Pancreas (tissue), 10 donors: ENCODE results near the gene KNL1. TPM values are rescaled to one million over a fixed set of nuclear protein-coding genes. Genes with fewer than 3 reads are reported as not detected.
A peak's percentile ranks its signal among the peaks of the same experiment; 100 is the strongest.

Experiments
- ATAC-seq, 4 donors: fragments of 200-7000 bp; cut with Tn5 transposase; one replicate each; pipeline versions ENCODE4 v1.8.0 to v1.9.1; 2020; ENCODE audit warnings: mild to moderate bottlenecking in 4 of 4, moderate library complexity in 4 of 4
- DNase-seq, 6 donors: peaks; one replicate each; pipeline ENCODE4 v3.0.0-alpha.2; 2020
- FAIRE-seq: peaks from 2 replicates; lab custom pipeline; 2012; peaks lifted over from hg19 to GRCh38; lab: Jason Lieb, UNC
- H3K27ac ChIP-seq, 4 donors: fragments of 200-600 bp; sonication (generic); 1 replicate in 3 of 4; 2 replicates in 1 of 4; pipeline versions ENCODE4 v1.5.0 to v1.8.0; 2020
- H3K27me3 ChIP-seq, 4 donors: fragments of 200-600 bp; one replicate each; pipeline ENCODE4 v1.8.0; 2021
- H3K36me3 ChIP-seq, 3 donors: fragments of 200-600 bp; sonication (generic) in 1 of 3; one replicate each; pipeline versions ENCODE4 v1.5.0 to v1.8.0; 2020 to 2021
- H3K4me1 ChIP-seq, 3 donors: fragments of 200-600 bp; one replicate each; pipeline ENCODE4 v1.8.0; 2021
- H3K4me3 ChIP-seq, 4 donors: fragments of 200-600 bp; sonication (generic) in 2 of 4; one replicate each; pipeline versions ENCODE4 v1.5.0 to v1.8.0; 2020 to 2021
- H3K9me3 ChIP-seq, 4 donors: fragments of 200-600 bp; one replicate each; pipeline ENCODE4 v1.8.0; 2021
- whole genome bisulfite sequencing, 2 donors: extraction: QIAGEN DNeasy Blood & Tissue Kit; methylation state at CpG; one replicate each; pipeline ENCODE4 v1.1.7; 2013; 5-methylcytosine and 5-hydroxymethylcytosine counted together
- intact Hi-C, 3 donors: fragments of 100-400 bp; cut with DNase I; formaldehyde crosslinking; loops; one replicate each; pipeline versions ENCODE4 v1.11.1 to v1.14.2; 2022
- polyA plus RNA-seq, 2 donors: library from polyadenylated mRNA; stranded (reverse); fragments of 200-250 nt; gene quantifications; one replicate each; pipeline ENCODE4 v1.2.3, GENCODE V29; 2013
- total RNA-seq, 6 donors: library from RNA; stranded (reverse); fragmentation: NEBNext Ultra II Directional in 4 of 6; extraction: Animal tissue kit (Norgen Biotek cat#: 25700) in 4 of 6; gene quantifications; one replicate each; pipeline versions ENCODE4 v1.2.1 to v1.2.4, GENCODE V29; 2021 to 2023
- TF ChIP-seq, protein P1 (sequence below), 4 donors: fragments of 200-600 bp; sonication (generic) in 3 of 4; IDR thresholded peaks; one replicate each; pipeline versions ENCODE4 v1.5.0 to v1.8.0; 2021; ENCODE audit warnings: antibody characterized with exemption in 4 of 4
- donor health status: healthy with polysubstance abuse.
- donor health status: DM: no; HTN: no; CAD: no; lungs with moderate emphysema.
- donor health status: DM: no; HTN: no; CAD: no.
- donor health status: control.
- donor health status: control.
- donor health status: Bipolar disorder and iron deficiency.
- donor health status: DM: yes; HTN: yes; CAD: no.
- donor health status: DM: no; HTN: no; CAD: no.
- donor health status: DM: no; HTN: no; CAD: no.
- donor health status: DM: yes; HTN: yes; CAD: no.

The KNL1 gene
- total and polyA plus RNA-seq, 8 donors = 0.02 to 0.90 (median 0.29) TPM

DNA sequence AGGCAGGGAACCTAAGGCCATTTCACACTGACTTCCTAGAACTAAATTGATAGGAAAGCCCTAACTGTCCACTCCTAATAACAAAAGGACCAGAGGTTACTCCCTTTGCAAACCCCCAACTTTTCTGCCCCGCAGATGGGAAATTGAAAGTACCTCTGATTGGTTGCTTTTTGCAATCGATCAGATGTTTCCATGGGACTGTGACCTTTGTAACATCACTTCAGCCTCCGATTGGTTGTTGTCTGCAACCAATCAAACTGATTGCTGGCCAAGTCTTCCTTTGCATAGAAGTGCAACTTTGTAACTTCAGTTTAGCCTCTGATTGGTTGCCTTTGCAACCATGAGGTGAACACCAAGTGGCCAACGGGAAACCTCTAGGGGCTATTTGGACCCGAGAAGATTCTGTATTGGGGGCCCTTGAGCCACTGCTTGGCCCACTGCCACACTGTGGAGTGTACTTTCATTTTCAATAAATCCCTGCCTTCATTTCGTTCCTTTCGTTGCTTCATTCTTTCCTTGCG, 11.3 kb upstream of the KNL1 start:
- intact Hi-C loops = no loop called here
- 47 to 54% methylated on average over 8 of the region's 8 CpGs for WGBS, 2 donors
- no peaks in the 10 kb centered on the region for H3K27me3 ChIP-seq
- no peaks in the 10 kb centered on the region for H3K36me3 ChIP-seq
- H3K27ac ChIP-seq = peak overlapping the region in 1 of 4 donors; percentile 23
- FAIRE-seq = no peak
- TF ChIP-seq, protein P1, sequence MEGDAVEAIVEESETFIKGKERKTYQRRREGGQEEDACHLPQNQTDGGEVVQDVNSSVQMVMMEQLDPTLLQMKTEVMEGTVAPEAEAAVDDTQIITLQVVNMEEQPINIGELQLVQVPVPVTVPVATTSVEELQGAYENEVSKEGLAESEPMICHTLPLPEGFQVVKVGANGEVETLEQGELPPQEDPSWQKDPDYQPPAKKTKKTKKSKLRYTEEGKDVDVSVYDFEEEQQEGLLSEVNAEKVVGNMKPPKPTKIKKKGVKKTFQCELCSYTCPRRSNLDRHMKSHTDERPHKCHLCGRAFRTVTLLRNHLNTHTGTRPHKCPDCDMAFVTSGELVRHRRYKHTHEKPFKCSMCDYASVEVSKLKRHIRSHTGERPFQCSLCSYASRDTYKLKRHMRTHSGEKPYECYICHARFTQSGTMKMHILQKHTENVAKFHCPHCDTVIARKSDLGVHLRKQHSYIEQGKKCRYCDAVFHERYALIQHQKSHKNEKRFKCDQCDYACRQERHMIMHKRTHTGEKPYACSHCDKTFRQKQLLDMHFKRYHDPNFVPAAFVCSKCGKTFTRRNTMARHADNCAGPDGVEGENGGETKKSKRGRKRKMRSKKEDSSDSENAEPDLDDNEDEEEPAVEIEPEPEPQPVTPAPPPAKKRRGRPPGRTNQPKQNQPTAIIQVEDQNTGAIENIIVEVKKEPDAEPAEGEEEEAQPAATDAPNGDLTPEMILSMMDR (IDR thresholded peaks at IDR 0.05) = no peak
- H3K4me1 ChIP-seq = no peaks in the 10 kb centered on the region
- DNase-seq = peak in 3 of 6 donors; percentile 30 to 51 (median 42)
- no peaks in the 10 kb centered on the region for H3K9me3 ChIP-seq
- peak overlapping the region in 2 of 4 donors; percentile 30 to 37 for H3K4me3 ChIP-seq
- ATAC-seq = peak; percentile 89 to 93 (median 92)

DNA sequence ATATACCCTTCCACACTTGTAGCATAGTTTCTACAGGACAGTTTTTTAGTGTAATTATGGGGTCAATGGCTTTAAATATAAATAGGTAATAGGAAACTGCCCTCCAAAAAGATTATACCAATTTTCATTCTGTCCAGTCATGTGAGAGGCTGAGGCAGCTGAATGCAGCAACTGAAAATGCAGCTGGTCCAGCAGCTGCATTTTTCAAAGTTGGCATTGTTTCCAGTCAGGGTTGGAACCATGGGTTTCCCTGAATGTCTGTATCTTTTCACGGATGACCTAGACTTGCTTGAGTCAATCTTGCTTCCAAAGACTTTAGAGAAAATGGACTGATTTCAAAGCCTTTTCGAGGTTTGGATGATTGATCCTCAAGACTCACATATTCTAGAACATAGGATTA, 9.9 kb upstream of the KNL1 start:
- no peak for FAIRE-seq

DNA sequence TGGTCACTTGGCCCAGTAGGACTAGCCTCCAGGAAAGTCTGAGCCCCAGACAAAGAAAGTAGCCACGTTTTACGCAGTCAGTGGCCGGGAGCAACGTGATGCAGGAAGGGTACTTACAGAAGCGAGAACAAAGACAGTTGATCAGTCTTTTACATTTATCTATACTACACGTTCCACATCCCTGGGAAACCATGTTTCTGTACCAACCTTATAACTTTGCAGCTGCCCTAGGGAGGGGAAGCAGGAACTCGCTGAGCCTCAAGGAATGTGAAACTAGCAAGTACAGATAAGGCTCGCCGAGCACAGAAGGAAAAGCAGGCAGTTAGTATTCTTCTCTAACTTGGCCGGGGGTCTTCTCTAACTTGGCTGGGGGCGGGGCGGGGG, 3.4 kb upstream of the KNL1 start:
- Histone ChIP-seq H3K36me3 (no peaks in the 10 kb centered on the region), H3K27me3 (no peaks in the 10 kb centered on the region), H3K27ac (no peak overlapping the region), H3K4me3 (no peak overlapping the region), H3K4me1 (peaks cover 3 to 8% (median 7%) of the 10 kb centered on the region in 3 donors), H3K9me3 (no peaks in the 10 kb centered on the region)
- 52 to 64% methylated on average over 12 of the region's 12 CpGs for WGBS, 2 donors
- FAIRE-seq (no peak), ATAC-seq (no peak), DNase-seq (no peak)
- intact Hi-C loops = no loop called here
- TF ChIP-seq, protein P1 (IDR thresholded peaks at IDR 0.05) = no peak

More for the DNA sequence above, 9.9 kb upstream of the KNL1 start:
- ATAC-seq (no peak), DNase-seq (no peak)
- TF ChIP-seq, protein P1 (IDR thresholded peaks at IDR 0.05) = no peak
- no peak overlapping the region for H3K4me3 ChIP-seq
- H3K9me3 ChIP-seq = no peaks in the 10 kb centered on the region
- no peak overlapping the region for H3K27ac ChIP-seq
- H3K4me1 ChIP-seq = no peaks in the 10 kb centered on the region
- WGBS, 2 donors = 26 to 34% methylated on average over 2 of the region's 2 CpGs
- H3K27me3 ChIP-seq = no peaks in the 10 kb centered on the region
- no peaks in the 10 kb centered on the region for H3K36me3 ChIP-seq
- intact Hi-C loops = no loop called here

DNA sequence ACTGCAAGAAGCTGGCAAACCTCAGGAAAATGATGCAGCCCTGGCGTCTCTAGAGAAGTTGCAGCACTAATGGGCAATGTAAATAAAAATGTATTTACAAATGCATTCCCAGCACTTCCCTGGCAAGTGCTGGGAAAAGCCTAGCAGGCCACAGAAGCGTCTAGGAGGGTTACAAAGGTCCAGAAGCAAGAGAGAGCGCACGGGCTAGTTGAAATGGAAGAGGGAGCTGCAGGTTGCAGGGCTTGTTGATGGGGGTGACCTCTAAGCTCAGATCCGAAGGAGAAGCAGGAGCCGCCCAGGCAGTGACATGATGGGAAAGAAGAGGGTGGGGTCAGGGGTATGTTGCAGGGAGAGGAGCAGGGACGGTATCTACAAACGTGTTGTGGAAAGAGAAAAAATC, 2.7 kb upstream of the KNL1 start:
- no peak overlapping the region for H3K27ac ChIP-seq
- ATAC-seq (no peak), FAIRE-seq (no peak), DNase-seq (no peak)
- intact Hi-C loops = no loop called here
- H3K36me3 ChIP-seq = no peaks in the 10 kb centered on the region
- H3K4me1 ChIP-seq = peaks cover 3 to 8% (median 7%) of the 10 kb centered on the region in 3 donors
- H3K27me3 ChIP-seq = no peaks in the 10 kb centered on the region
- TF ChIP-seq, protein P1 (IDR thresholded peaks at IDR 0.05) = no peak
- no peak overlapping the region for H3K4me3 ChIP-seq
- no peaks in the 10 kb centered on the region for H3K9me3 ChIP-seq
- 68 to 70% methylated on average over 8 of the region's 8 CpGs for WGBS, 2 donors

DNA sequence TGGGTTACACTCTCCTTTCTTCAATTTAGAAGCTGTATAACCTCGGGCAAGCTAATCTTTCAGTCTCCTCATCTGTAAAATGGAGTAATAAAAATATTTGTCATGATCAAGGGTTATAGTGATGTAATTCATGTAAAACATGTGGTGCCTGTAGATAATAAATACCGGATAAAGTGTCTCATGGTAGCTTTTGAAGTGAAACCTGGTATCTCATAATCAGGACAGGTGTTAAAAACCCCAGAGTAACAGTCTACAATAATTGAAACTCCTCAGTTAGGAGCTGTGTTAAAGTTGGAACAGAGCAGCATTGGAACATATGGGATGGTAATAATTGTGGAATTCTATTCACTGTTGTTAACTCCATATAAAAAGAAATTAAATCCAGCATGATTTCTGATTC, 884 bp upstream of the KNL1 start:
- intact Hi-C loops = no loop called here
- Histone ChIP-seq H3K4me1 (peaks cover 3 to 8% (median 7%) of the 10 kb centered on the region in 3 donors), H3K27me3 (no peaks in the 10 kb centered on the region), H3K4me3 (no peak overlapping the region), H3K27ac (no peak overlapping the region), H3K9me3 (no peaks in the 10 kb centered on the region), H3K36me3 (no peaks in the 10 kb centered on the region)
- DNase-seq = no peak
- TF ChIP-seq, protein P1 (IDR thresholded peaks at IDR 0.05) = no peak
- ATAC-seq = no peak
- FAIRE-seq = no peak
- 43 to 51% methylated on average over 2 of the region's 2 CpGs for WGBS, 2 donors
